ENCODE results near the gene PACRG.

DNA sequence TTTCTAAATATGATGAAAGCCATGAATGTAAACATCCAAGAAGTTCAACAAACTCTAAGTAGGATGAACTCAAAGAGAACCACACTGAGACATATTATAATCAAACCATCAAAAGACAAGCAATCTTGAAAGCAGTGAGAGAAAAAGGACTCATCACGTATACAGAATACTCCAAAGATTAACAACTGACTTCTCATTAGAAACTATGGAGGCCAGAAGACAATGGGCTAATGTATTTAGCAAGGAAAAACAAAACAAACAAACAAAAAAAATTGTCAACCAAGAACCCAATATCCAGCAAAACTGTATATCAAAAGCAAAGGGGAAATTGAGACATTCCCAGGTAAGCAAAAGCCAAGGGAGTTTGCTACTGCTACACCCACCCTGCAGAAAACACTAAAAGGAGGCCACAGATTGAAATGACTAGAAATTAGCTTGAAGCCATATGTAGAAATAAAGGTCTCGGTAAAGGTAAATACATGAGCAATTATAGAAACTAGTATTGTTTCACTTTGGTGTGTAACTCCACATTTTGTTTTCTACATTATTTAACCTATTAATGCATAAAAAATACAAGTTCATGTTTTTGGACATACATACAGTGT, 385.7 kb downstream of the PACRG start:
- TF ChIP-seq, protein P1, sequence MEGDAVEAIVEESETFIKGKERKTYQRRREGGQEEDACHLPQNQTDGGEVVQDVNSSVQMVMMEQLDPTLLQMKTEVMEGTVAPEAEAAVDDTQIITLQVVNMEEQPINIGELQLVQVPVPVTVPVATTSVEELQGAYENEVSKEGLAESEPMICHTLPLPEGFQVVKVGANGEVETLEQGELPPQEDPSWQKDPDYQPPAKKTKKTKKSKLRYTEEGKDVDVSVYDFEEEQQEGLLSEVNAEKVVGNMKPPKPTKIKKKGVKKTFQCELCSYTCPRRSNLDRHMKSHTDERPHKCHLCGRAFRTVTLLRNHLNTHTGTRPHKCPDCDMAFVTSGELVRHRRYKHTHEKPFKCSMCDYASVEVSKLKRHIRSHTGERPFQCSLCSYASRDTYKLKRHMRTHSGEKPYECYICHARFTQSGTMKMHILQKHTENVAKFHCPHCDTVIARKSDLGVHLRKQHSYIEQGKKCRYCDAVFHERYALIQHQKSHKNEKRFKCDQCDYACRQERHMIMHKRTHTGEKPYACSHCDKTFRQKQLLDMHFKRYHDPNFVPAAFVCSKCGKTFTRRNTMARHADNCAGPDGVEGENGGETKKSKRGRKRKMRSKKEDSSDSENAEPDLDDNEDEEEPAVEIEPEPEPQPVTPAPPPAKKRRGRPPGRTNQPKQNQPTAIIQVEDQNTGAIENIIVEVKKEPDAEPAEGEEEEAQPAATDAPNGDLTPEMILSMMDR (IDR thresholded peaks at IDR 0.05) = no peak
- no peak for TF ChIP-seq POLR2A (IDR thresholded peaks at IDR 0.05)
